Activated CD8-positive, alpha-beta memory T cell treated with anti-CD3 and anti-CD28 coated beads, Interleukin-2, amount 10 ng/mL, durations not matched to agents 7 days and 5 days (primary cell): ENCODE data around the gene TMEM63C. TPM values are rescaled to one million over a fixed set of nuclear protein-coding genes. Genes with fewer than 3 reads are reported as not detected.
"Not testable (repeated sequence)": the region's sequence is repeated elsewhere in the genome, so short reads cannot be mapped to it uniquely, and the experiment has no call there.

Experiments used
- ATAC-seq: fragments of 150-1000 bp; cut with Tn5 transposase; one replicate; pipeline ENCODE4 v1.10.0; 2021; ENCODE audit warnings: moderate library complexity
- CTCF ChIA-PET: fragments of 350-600 bp; sonication (Branson Sonifier 250); formaldehyde crosslinking; loops from one replicate; lab custom pipeline; 2021; ENCODE audit warnings: antibody characterized with exemption; lab: Charles Lee
- DNase-seq: peaks from one replicate; pipeline ENCODE4 v3.0.0-alpha.2; 2020
- H3K27ac Mint-ChIP-seq: one replicate; pipeline ENCODE4 v1.8.0; 2021; ENCODE audit warnings: mild to moderate bottlenecking, mixed read lengths
- H3K27me3 Mint-ChIP-seq: one replicate; pipeline ENCODE4 v1.8.0; 2021; ENCODE audit warnings: mixed read lengths
- H3K36me3 Mint-ChIP-seq: one replicate; pipeline ENCODE4 v1.8.0; 2021; ENCODE audit warnings: mild to moderate bottlenecking, mixed read lengths
- H3K4me1 Mint-ChIP-seq: one replicate; pipeline ENCODE4 v1.8.0; 2021; ENCODE audit warnings: mixed read lengths
- H3K4me3 Mint-ChIP-seq: one replicate; pipeline ENCODE4 v1.8.0; 2021; ENCODE audit warnings: mild to moderate bottlenecking, moderate library complexity, mixed read lengths
- H3K9me3 Mint-ChIP-seq: one replicate; pipeline ENCODE4 v1.8.0; 2022; ENCODE audit warnings: low read depth, mixed read lengths
- total RNA-seq, 2 experiments: library from RNA; stranded (reverse); gene quantifications; one replicate each; pipeline ENCODE4 v1.2.3, GENCODE V29; 2021

Gene TMEM63C
- total RNA-seq, 2 experiments from 2014 or later: 0.14 to 0.50 TPM

DNA sequence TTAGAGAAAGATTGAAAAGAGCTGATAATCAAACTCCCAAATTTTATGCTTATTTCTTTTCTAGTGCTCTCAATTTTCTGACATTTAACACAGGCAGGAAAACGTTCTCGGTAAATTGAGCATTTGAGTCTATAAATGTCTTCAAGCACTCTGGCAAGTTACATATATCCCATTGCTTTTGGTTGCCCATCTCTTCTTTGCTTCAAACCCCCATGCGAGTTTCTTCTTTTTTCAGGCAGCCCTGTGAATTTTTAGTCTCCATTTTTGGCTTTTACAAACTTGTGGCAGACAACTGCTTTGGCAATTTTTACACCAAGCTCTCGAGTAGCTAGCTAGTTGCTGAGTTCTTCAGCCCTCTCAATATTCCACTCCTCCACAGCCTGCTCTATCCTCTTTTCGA is 8.7 kb upstream of the TMEM63C start:
- no peak for DNase-seq
- CTCF ChIA-PET: interaction anchor here (0.7 to 1.5 kb wide), 2 partner anchors 8 to 20 kb away, joined by 3 to 4 read pairs; no protein-coding TSS in a partner anchor
- Mint-ChIP-seq H3K36me3 (no peaks in the 10 kb centered on the region), H3K27me3 (peaks cover 42% of the 10 kb centered on the region), H3K27ac (no peak overlapping the region), H3K4me1 (peaks cover 4% of the 10 kb centered on the region), H3K9me3 (peaks cover 4% of the 10 kb centered on the region), H3K4me3 (no peak overlapping the region)
- ATAC-seq: no peak

DNA sequence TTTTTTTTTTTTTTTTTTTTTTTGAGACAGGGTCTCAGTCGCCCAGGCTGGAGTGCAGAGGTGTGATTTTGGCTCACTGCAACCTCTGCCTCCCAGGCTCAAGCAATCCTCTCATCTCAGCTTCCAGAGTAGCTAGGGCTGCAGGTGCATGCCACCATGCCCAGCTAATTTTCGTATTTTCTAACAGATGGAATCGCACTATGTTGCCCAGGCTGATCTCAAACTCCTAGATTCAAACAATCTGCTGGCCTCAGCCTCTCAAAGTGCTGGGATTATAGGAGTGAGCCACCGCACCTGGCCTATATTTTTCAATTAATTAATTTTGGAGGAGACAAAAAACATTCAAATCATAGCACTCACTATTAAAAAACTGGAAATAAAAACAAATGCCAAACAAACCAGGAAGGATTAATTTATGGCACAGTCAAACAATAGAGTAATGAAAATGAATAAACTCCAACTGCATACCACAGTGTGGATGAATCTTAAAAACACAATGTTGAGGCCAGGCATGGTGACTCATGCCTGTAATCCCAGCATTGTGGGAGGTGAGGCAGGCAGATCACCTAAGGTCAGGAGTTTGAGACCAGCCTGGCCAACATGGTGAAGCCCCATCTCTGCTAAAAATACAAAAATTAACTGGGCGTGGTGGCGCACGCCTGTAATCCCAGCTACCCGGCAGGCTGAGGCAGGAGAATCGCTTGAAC is 7.5 kb upstream of the TMEM63C start:
- H3K9me3 Mint-ChIP-seq, ATAC-seq, DNase-seq, H3K36me3 Mint-ChIP-seq, H3K4me3 Mint-ChIP-seq, H3K4me1 Mint-ChIP-seq, H3K27ac Mint-ChIP-seq: not testable (repeated sequence)
- CTCF ChIA-PET: interaction anchor here (1.5 kb wide), 1 partner anchor 21 kb away, joined by 4 read pairs; no protein-coding TSS in a partner anchor
- peaks cover 45% of the 10 kb centered on the region for H3K27me3 Mint-ChIP-seq

DNA sequence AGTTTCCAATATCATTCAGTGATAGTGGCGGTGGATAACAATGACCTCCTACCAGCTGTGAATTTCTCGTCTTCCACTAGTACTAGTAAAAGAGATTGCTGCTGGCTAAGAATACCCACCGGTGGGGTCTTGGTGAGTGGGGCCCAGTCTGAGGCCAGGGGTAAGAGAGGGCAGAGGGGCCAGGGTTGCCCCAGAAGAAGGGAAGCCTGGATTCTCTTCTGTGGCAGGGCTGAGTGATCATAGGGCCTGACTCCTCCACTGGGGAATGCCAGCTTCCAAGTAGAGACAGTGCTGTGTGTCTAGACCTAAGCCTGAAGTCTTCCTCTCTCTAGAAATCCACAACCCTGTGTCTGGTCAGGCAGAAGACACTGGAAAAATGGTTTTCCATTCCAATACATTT is 5.8 kb upstream of the TMEM63C start:
- H3K36me3 Mint-ChIP-seq: no peaks in the 10 kb centered on the region
- H3K9me3 Mint-ChIP-seq: no peaks in the 10 kb centered on the region
- no peak overlapping the region for H3K4me3 Mint-ChIP-seq
- peaks cover 5% of the 10 kb centered on the region for H3K4me1 Mint-ChIP-seq
- ATAC-seq (no peak), DNase-seq (no peak)
- CTCF ChIA-PET: no interaction called here
- H3K27me3 Mint-ChIP-seq: peaks cover 46% of the 10 kb centered on the region
- no peak overlapping the region for H3K27ac Mint-ChIP-seq

DNA sequence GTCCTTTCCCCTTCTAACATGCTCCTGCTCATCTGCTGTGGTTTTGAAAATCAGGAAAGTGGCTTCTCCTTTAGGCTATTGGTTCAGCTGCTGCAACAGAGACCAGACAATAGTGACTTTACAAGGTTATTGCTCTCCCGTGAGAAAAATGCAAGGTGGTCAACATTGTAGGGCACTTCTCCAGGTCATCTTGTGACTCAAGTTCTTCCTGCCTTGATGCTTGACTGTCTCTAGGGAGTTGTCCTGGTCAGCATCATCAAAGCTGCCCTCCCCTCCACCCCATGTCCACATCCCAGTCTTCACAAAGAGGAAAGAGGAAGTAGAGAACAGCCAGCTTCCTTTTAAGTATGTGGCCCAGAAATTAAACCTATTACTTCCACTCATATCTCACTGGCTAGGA is 3.9 kb upstream of the TMEM63C start:
- Mint-ChIP-seq H3K36me3 (no peaks in the 10 kb centered on the region), H3K9me3 (no peaks in the 10 kb centered on the region), H3K27ac (no peak overlapping the region), H3K4me3 (no peak overlapping the region), H3K4me1 (peaks cover 12% of the 10 kb centered on the region), H3K27me3 (peaks cover 46% of the 10 kb centered on the region)
- CTCF ChIA-PET: no interaction called here
- ATAC-seq: no peak
- DNase-seq: no peak

DNA sequence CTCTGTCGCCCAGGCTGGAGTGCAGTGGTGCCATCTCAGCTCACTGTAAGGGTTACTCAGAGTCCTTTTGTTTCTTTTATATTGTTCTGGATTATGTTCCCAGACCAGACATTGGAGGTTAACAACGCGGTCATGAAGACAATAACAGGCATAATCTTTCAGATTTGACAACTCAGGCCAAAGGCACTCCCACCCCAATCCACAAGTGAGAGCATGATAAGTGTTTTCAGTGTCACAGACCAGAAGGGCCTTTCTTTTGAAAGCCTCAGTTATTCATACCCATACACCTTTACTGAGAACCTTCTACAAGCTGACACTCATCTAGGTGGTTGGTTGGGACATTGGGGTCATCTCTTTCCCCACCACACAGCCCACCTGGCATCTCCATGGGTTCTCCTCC is 2.9 kb upstream of the TMEM63C start:
- CTCF ChIA-PET: no interaction called here
- DNase-seq: no peak
- Mint-ChIP-seq H3K4me1 (peaks cover 14% of the 10 kb centered on the region), H3K27me3 (peaks cover 47% of the 10 kb centered on the region), H3K36me3 (no peaks in the 10 kb centered on the region), H3K27ac (no peak overlapping the region), H3K9me3 (no peaks in the 10 kb centered on the region), H3K4me3 (no peak overlapping the region)
- ATAC-seq: no peak

DNA sequence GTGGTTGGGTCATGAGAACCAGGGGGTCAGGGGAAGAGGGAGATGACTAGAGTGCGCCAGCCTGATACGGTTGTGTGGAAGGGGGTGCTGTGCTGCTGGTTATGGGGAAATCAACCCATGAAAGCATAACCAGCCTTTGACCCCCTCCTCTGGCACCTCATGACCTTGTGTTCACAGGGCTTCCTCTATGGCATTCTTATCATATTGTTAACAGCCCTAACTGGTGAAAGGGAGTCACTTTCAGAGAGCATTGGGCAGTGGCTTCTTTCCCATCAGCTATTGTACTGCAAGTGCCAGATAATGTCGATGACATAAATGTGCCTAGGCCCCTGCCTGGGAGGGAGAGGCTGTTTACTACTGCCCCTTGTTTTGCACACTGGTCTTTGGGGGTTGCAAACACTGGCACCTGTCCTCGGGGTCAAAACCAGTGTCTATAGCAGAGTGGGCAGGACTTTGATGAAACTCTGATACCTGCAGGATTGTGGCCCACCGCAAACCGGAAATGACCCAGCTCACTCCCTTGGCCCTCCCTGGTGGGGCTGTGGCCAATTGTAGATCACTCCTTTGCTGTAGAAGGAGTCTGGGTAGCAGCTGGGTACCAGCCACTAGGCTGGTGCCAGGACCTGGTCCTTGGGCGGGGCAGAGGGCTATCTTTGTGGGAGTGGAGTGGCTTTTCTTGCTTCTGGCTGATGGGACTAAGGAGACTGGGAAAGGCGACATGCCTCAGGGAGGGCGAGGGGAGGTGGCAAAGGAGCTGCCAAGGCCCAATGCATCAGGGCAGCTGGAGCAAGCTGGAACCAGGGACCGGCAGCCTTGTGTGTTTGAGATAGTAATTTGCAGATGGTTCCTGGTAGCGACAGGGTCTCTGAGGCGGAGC is 634 bp upstream of the TMEM63C start:
- peak overlapping the region; percentile 52 for H3K4me3 Mint-ChIP-seq
- CTCF ChIA-PET: no interaction called here
- H3K27ac Mint-ChIP-seq: no peak overlapping the region
- H3K9me3 Mint-ChIP-seq: no peaks in the 10 kb centered on the region
- peaks cover 23% of the 10 kb centered on the region for H3K4me1 Mint-ChIP-seq
- H3K36me3 Mint-ChIP-seq: no peaks in the 10 kb centered on the region
- H3K27me3 Mint-ChIP-seq: peaks cover 43% of the 10 kb centered on the region
- ATAC-seq (no peak), DNase-seq (no peak)

DNA sequence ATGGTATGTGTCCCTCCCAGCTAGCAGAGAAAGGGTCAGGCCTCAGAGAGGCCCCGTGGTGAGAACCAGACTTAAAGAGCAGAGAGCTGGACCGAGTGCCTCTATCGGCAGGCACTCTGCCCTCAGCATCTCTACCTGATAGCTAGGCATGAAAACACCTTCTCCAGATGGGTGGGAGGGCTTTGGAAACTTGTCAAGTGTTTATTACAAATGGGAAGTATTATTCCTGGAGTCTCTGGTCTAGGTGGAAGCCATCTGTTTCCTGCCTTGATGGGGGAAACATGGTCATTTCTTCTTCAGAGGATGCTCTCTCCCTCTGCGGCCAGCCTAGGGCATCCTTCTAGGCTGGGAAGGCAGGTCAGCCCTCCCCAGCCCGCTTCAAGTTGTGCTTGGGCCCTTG is 2.3 kb downstream of the TMEM63C start:
- no peaks in the 10 kb centered on the region for H3K36me3 Mint-ChIP-seq
- no peak overlapping the region for H3K4me3 Mint-ChIP-seq
- no peak overlapping the region for H3K27ac Mint-ChIP-seq
- H3K27me3 Mint-ChIP-seq: peaks cover 34% of the 10 kb centered on the region
- DNase-seq: no peak
- CTCF ChIA-PET: no interaction called here
- no peaks in the 10 kb centered on the region for H3K9me3 Mint-ChIP-seq
- ATAC-seq: no peak
- H3K4me1 Mint-ChIP-seq: peaks cover 20% of the 10 kb centered on the region

DNA sequence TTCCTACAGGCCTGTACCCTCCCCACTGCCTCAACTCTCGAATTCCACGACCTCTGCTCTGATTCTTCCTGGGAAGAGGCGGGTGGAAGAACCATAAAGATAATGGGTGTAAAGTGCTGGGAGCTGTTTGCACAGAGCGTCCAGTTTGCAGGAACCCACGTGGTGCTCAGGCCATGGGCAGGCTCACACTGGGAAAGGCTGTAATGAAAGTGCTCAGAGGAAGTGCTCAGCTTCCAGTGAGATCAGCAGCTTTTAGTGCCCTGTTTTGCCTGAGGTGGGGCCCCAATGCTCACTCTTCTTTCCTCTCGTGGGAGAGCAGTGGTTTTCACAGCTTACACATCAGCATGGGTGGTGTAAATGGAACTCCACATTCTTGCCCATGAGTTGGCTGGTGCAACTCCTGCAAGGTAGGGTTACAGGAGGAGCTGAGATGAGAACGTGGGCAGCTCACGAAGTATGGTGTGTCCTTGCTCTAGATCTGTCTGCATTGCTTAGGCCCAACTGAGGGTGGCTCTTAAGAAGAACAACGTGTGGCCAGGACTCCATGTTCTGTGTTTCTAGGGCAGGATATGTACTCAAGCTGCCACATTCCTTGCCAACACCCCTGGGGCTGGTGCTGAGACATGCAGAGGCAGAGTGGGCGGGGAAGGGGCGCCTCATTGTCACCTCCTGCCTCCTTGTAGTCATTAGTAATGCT is 2.9 kb downstream of the TMEM63C start:
- H3K4me3 Mint-ChIP-seq: no peak overlapping the region
- DNase-seq (no peak), ATAC-seq (no peak)
- CTCF ChIA-PET: no interaction called here
- no peaks in the 10 kb centered on the region for H3K9me3 Mint-ChIP-seq
- peaks cover 20% of the 10 kb centered on the region for H3K4me1 Mint-ChIP-seq
- H3K27ac Mint-ChIP-seq: no peak overlapping the region
- H3K27me3 Mint-ChIP-seq: peaks cover 38% of the 10 kb centered on the region
- no peaks in the 10 kb centered on the region for H3K36me3 Mint-ChIP-seq

DNA sequence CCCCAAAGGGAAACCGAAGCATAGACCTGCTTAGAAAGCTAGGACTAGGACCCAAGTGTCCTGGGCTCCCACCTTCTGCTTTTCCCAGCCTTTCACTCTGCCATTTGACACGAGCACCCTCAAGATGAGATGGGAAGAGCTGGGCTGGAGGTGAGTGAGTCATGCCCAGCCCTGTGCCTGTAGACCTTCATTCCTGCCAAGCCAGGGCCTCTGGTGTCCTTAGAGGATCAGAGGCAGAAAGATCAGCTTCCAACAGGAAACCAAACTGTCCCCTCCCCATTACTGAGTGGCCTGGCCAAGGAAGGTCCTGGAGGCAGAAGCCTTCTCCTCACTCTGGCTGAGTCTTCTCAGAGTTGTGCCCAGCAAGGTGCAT is 3.5 kb downstream of the TMEM63C start:
- CTCF ChIA-PET: no interaction called here
- Mint-ChIP-seq H3K4me3 (no peak overlapping the region), H3K36me3 (no peaks in the 10 kb centered on the region), H3K9me3 (no peaks in the 10 kb centered on the region), H3K4me1 (peaks cover 20% of the 10 kb centered on the region), H3K27me3 (peaks cover 38% of the 10 kb centered on the region), H3K27ac (no peak overlapping the region)
- ATAC-seq: no peak
- DNase-seq: no peak

DNA sequence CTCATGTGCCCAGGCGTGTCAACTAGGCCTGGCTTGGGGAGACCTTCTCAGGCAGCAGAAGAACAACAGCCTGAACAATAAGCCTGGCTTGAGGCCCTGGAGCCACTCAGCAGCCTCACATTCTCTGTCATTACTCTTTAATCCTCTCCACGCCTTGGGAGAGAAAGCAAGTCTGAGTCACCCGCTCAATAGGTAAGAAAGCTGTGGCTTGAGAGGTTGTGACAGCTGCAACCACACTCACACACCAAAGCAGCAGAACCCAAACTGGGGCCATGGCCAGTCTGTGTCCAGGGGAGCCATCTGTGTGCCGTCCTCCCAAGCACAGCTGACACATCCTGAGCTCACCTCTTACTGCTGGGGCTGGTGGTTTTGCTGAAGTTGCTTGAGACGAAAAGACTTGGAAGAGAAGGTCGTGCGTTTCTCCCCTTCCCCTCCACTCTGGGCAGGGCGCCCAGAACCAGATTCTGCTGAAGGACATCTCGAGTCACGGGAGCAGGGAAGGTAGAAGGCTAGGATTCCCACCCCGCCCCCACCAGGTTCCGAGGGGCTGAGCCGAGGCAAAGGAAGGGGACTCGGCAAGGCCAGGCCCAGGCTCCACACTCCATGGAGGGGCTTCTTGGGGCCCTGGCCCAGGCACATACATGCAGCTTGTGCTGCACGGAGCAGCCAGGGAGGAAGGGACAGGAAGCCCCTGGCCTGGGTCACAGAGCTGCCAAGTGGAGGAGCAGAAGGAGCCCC is 5.5 kb downstream of the TMEM63C start:
- no peak overlapping the region for H3K4me3 Mint-ChIP-seq
- no peaks in the 10 kb centered on the region for H3K36me3 Mint-ChIP-seq
- no peak overlapping the region for H3K27ac Mint-ChIP-seq
- no peak for DNase-seq
- H3K4me1 Mint-ChIP-seq: peaks cover 13% of the 10 kb centered on the region
- no peak for ATAC-seq
- no peaks in the 10 kb centered on the region for H3K9me3 Mint-ChIP-seq
- peaks cover 40% of the 10 kb centered on the region for H3K27me3 Mint-ChIP-seq
- CTCF ChIA-PET: interaction anchor here (1.0 kb wide), 1 partner anchor 129 kb away, joined by 3 read pairs; no protein-coding TSS in a partner anchor

DNA sequence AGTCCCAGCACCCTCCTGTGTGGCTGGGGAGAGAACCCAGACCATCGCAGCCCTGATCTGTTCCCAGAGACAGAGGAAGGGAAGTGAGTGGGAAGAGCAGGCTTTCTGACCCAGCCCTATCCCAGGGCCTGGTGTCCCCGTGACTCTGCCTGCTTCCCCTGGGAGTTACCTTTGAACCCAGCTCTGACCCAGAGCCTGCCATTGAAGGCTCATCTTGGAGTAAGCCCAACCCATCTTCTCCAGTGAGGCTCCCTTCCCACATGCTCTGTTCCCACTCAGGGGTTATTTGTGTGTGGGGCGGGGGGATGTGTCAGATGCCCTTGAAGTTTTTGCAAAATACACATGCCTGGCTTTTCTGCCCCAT is 6.0 kb downstream of the TMEM63C start:
- Mint-ChIP-seq H3K27ac (no peak overlapping the region), H3K4me3 (no peak overlapping the region), H3K27me3 (peaks cover 41% of the 10 kb centered on the region), H3K4me1 (peaks cover 12% of the 10 kb centered on the region), H3K9me3 (no peaks in the 10 kb centered on the region), H3K36me3 (no peaks in the 10 kb centered on the region)
- no peak for DNase-seq
- ATAC-seq: no peak
- CTCF ChIA-PET: no interaction called here

DNA sequence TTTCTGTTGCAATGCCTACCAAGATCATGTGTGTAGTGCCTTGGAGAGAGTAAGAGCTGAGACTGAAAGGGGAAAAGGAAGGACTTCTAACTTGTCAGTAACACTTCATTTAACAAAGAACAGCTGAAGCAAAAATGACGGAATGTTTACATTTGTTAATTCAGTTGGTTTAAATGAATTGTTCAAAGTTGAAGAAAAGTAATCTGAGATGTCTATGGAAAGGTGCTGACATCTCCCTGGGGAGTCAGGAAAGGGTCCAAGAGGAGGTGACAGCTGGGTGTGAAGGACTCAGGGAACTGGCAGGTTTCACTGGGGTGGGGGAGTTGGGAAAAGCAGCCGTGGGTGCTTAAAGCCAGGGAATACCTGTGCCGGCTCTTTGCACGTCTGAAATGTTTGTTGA is 7.9 kb downstream of the TMEM63C start:
- ATAC-seq (no peak), DNase-seq (no peak)
- no peak overlapping the region for H3K27ac Mint-ChIP-seq
- no peak overlapping the region for H3K4me3 Mint-ChIP-seq
- H3K4me1 Mint-ChIP-seq: peaks cover 3% of the 10 kb centered on the region
- CTCF ChIA-PET: interaction anchor here (1.2 kb wide), 1 partner anchor 40 kb away, joined by 3 read pairs; no protein-coding TSS in a partner anchor
- H3K27me3 Mint-ChIP-seq: peaks cover 36% of the 10 kb centered on the region
- no peaks in the 10 kb centered on the region for H3K9me3 Mint-ChIP-seq
- H3K36me3 Mint-ChIP-seq: no peaks in the 10 kb centered on the region

DNA sequence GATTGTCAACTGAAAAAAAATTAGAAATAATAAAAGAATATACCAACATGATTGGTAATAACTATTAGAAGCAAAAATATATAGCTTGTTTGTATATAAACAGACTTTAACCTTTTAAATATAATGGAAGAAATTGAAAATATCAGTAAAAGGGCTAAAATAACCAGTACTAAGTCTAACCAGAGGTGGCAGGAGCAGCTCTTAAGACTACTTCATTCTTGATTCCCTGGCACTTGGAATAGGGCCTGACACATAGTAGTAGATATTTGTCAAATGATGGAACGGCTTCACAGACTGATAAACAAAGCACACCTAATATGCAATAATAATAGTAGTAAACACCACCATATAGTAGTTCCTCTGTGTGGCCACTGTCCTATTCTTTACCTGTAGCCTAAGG is 9.4 kb downstream of the TMEM63C start:
- H3K27me3 Mint-ChIP-seq: peaks cover 36% of the 10 kb centered on the region
- ATAC-seq (no peak), DNase-seq (no peak)
- no peaks in the 10 kb centered on the region for H3K36me3 Mint-ChIP-seq
- CTCF ChIA-PET: interaction anchor here (0.6 kb wide), 1 partner anchor 27 kb away, joined by 3 read pairs; no protein-coding TSS in a partner anchor
- no peaks in the 10 kb centered on the region for H3K4me1 Mint-ChIP-seq
- H3K9me3 Mint-ChIP-seq: no peaks in the 10 kb centered on the region
- H3K4me3 Mint-ChIP-seq: no peak overlapping the region
- H3K27ac Mint-ChIP-seq: no peak overlapping the region
